MG63 (cell line): ENCODE measurements around the gene BTBD7. TPM values are rescaled to one million over a fixed set of nuclear protein-coding genes. Genes with fewer than 3 reads are reported as not detected.

Source experiments
- total RNA-seq: library from RNA; depleted of rRNA; stranded (reverse); fragments of >200 nt; shearing (Covaris generic); gene quantifications from 2 replicates; pipeline ENCODE4 v1.2.3, GENCODE V29; 2014; ENCODE audit warnings: low replicate concordance; rRNA removed

Gene BTBD7
- total RNA-seq, 1 experiment from 2014 or later: 4.8 TPM

Other genes with a start within 250 kb of the BTBD7 start
- 37.7 and 39.9 TPM in 2 replicates for gene ITPK1, start 217.1 kb downstream of the BTBD7 start, total RNA-seq
- gene MOAP1, start 148.1 kb downstream of the BTBD7 start, total RNA-seq: 8.5 and 13.3 TPM in 2 replicates
- gene LYSET, start 147.7 kb downstream of the BTBD7 start, total RNA-seq: 4.4 and 7.0 TPM in 2 replicates
- 3.8 and 6.0 TPM in 2 replicates for gene GON7, start 126.0 kb downstream of the BTBD7 start, total RNA-seq
- 18.5 and 25.0 TPM in 2 replicates for gene UBR7, start 125.8 kb downstream of the BTBD7 start, total RNA-seq
- not detected in 2 replicates for gene COX8C, start 14.1 kb upstream of the BTBD7 start, total RNA-seq
- not detected in 2 replicates for gene UNC79, start 97.9 kb upstream of the BTBD7 start, total RNA-seq